ENCODE data around the gene EXOC3.

EXOC3 gene

DNA sequence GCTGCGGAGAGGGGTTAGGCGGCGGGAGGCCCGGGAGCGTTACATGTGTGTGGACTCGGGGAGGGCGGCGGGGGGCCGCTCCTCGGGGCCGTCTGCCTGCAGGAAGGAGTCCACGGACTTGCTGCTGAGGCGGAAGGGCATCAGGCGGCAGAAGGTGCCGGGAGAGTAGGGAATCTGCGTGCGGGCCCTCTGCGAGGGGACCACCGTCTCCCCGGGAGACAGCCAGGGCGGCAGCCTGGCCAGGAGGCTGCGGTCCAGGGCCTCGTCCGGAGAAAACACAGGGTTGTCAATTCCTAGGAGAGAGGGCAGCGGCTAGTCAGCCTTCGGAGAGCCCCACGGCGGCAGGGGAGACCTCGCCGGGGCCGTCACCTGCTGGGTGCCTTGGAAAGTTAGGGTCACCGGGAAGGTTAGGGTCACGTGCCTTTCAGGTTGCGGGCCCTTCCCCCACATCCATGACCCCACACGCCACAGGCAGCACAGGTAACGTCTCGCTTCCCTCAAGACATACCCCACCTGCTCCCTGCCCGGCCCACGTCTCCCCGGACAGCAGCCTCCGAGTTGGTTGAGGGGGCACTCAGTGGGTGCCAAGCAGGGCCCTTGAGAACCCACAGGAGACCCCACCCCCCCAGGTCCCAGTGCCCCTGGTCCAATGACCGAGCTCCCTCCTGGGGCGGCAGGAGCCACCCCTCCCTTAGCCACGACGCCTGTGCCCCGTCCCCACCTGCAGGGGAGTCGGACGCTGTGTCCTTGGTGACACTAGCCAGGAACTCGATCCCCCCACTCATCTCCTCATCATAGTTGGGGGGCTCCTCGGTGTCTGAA, 32.1 kb downstream of the EXOC3 start:
- CTCF ChIA-PET, result interaction anchor here (0.6 kb wide), 1 partner anchor 28 kb away, joined by 3 read pairs; no protein-coding TSS in a partner anchor
- POLR2A ChIA-PET (ENCODE audit: low non-redundant PET), result no interaction called here
- no peak for DNase-seq (ENCODE audit: low spot score)
- TF ChIP-seq, protein P1, sequence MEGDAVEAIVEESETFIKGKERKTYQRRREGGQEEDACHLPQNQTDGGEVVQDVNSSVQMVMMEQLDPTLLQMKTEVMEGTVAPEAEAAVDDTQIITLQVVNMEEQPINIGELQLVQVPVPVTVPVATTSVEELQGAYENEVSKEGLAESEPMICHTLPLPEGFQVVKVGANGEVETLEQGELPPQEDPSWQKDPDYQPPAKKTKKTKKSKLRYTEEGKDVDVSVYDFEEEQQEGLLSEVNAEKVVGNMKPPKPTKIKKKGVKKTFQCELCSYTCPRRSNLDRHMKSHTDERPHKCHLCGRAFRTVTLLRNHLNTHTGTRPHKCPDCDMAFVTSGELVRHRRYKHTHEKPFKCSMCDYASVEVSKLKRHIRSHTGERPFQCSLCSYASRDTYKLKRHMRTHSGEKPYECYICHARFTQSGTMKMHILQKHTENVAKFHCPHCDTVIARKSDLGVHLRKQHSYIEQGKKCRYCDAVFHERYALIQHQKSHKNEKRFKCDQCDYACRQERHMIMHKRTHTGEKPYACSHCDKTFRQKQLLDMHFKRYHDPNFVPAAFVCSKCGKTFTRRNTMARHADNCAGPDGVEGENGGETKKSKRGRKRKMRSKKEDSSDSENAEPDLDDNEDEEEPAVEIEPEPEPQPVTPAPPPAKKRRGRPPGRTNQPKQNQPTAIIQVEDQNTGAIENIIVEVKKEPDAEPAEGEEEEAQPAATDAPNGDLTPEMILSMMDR (conservative IDR thresholded peaks at IDR 0.05; ENCODE audit: low read depth), result no peak
- H3K27ac ChIP-seq, result peak overlapping the region; percentile 57

DNA sequence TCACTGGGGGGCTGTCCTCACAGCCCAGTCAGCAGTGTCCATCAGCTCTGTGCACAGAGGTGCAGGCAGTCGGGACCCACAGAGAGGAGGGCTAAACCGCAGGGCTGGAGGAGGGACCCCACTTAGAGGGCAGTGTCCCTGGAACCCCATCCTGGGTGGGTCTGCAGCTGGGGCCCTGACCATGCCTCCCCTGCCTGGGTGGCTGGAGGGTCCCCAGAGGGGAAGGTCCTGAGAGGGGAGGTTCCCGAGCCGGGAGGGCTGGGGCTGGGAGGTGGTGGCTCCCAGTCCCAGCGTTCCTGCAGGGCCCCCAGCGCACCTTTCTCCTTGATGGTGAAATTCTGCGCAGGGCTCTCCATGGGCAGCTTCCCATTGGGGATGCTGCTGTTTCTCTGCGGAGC, 32.7 kb downstream of the EXOC3 start:
- ChIA-PET CTCF (interaction anchor here (0.6 kb wide), 2 partner anchors 29 to 38 kb away, joined by 3 to 5 read pairs; no protein-coding TSS in a partner anchor), POLR2A (ENCODE audit: low non-redundant PET) (no interaction called here)
- DNase-seq (ENCODE audit: low spot score), result no peak
- H3K27ac ChIP-seq, result peak overlapping the region; percentile 46
- TF ChIP-seq, protein P1 (conservative IDR thresholded peaks at IDR 0.05; ENCODE audit: low read depth), result no peak

DNA sequence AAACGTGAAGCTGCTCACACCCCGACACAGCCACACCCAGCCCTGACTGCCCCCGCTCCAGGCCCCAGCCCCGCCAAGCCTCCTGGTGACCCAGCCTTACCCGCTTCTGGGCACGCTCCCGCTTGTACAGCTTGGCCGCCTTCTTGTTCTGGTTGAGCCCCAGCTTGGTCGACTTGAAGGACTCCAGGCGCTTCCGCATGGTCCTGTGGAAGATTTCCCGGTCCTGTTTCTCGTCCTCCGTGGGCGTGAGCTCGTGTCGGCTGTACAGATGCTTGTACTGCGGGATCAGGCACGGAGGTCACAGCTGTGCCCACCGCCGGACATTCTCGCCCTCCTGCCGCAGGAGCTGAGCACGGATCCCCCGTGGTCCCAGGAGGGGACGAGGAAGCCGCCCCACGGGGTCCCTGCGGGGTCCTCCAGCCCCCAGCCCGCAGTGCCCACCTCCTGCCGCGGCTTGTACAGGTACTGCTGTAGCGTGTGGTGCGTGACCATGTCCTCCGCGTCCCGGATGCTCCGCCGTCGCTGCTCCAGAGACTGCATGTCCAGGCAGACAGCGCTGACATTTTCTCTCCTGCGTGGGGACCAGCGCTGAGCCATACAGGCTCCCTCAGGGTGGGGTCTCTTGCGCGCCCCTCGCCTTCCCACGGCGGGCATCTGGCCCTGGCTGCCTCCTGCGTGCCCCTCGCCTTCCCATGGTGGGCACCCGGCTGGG, 33.3 kb downstream of the EXOC3 start:
- TF ChIP-seq, protein P1 (conservative IDR thresholded peaks at IDR 0.05; ENCODE audit: low read depth), result no peak
- ChIA-PET CTCF (interaction anchor here (0.6 to 1.8 kb wide), 2 partner anchors 30 to 37 kb away, joined by 5 read pairs; no protein-coding TSS in a partner anchor), POLR2A (ENCODE audit: low non-redundant PET) (no interaction called here)
- H3K27ac ChIP-seq, result peak overlapping the region; percentile 46
- DNase-seq (ENCODE audit: low spot score), result no peak

DNA sequence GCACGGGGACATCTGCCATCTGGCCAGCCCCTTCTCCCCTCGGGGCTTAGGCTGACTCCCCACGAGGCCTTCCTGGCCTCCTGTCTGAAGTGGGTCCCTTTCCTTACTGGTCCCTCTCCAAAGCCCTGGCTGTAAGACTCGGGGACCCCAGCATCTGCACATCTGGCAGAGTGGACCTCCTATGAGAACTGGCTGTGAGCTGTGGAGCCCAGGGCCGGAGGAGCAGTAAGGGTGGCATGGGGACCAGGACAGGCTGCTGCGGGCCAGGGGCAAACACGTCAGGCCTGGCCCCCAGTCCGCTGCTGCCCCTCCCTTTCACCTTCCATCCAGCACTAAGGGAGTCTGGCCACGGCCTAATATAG, 33.8 kb downstream of the EXOC3 start:
- H3K27ac ChIP-seq, result peak overlapping the region; percentile 46
- ChIA-PET CTCF (interaction anchor here (1.8 kb wide), 1 partner anchor 30 kb away, joined by 5 read pairs; no protein-coding TSS in a partner anchor), POLR2A (ENCODE audit: low non-redundant PET) (no interaction called here)
- TF ChIP-seq, protein P1 (conservative IDR thresholded peaks at IDR 0.05; ENCODE audit: low read depth), result no peak
- no peak for DNase-seq (ENCODE audit: low spot score)

DNA sequence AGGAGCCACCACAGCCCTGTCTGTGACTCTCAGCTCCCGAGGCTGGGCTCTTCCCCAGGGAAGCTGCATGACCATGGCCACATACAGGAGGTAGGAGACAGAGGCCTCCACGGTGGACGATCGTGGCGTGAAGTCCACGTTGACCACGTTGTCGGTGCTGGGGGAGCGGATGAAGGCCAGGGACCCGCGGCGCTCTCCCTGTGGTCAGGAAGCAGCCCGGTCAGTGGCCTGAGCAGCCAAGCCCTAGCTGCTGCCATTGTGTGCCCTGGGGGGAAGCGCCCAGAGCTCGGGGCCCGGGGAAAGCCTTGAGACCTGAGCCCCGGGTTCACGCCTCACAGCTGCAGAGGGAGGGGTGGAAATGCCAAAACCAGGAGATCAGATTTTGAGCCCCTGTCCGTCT, 34.3 kb downstream of the EXOC3 start:
- TF ChIP-seq, protein P1 (conservative IDR thresholded peaks at IDR 0.05; ENCODE audit: low read depth), result no peak
- DNase-seq (ENCODE audit: low spot score), result no peak
- POLR2A ChIA-PET (ENCODE audit: low non-redundant PET), result no interaction called here
- peak overlapping the region; percentile 5 for H3K27ac ChIP-seq
- CTCF ChIA-PET, result interaction anchor here (1.8 kb wide), 1 partner anchor 31 kb away, joined by 5 read pairs; no protein-coding TSS in a partner anchor

DNA sequence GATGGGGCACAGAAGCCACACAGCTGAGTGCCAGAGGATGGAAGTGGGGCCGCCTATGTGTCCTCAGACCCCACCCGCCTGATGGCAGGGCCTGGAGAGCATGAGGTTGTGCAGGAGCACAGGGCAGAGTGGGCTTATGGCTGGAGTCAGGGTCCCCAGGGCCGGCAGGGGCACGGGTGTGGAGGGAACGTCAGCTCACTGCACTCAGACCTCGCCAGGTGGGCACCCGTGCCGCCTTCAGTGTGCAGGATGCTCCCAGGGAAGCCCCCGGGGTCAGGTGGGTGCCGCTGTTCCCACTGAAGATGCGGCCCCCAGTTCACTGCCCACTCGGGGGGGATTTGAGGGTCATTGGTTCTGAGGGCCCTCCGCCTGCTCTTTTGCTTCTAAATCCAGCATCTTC, 34.9 kb downstream of the EXOC3 start:
- CTCF ChIA-PET, result interaction anchor here (1.8 kb wide), 1 partner anchor 31 kb away, joined by 5 read pairs; no protein-coding TSS in a partner anchor
- no peak for DNase-seq (ENCODE audit: low spot score)

More for the DNA sequence above, 34.9 kb downstream of the EXOC3 start:
- TF ChIP-seq, protein P1 (conservative IDR thresholded peaks at IDR 0.05; ENCODE audit: low read depth), result no peak
- H3K27ac ChIP-seq, result peak overlapping the region; percentile 5
- POLR2A ChIA-PET (ENCODE audit: low non-redundant PET), result no interaction called here
